HCT116 (cell line): ENCODE results near the gene LYPD8.

ENCODE experiments used
- EZH2phosphoT487 ChIP-seq: fragments of 200-600 bp; IDR thresholded peaks from 2 replicates; pipeline ENCODE4 v1.6.1; 2018; ENCODE audit warnings: antibody characterized with exemption, borderline replicate concordance
- FOSL1 ChIP-seq: IDR thresholded peaks from 2 replicates; pipeline ENCODE4 v1.6.1; 2012; ENCODE audit warnings: low read depth
- RAD21 ChIP-seq: IDR thresholded peaks from 2 replicates; pipeline ENCODE4 v1.6.1; 2012; ENCODE audit warnings: low read depth, mild to moderate bottlenecking
- SIN3A ChIP-seq: IDR thresholded peaks from 2 replicates; pipeline ENCODE4 v1.6.1; 2012; ENCODE audit warnings: low read depth
- TF ChIP-seq, protein P1 (sequence below), 3 experiments: fragments of 200-600 bp in 1 of 3; sonication (generic) in 1 of 3; IDR thresholded peaks in 2 of 3; conservative IDR thresholded peaks in 1 of 3; 2 replicates each; pipeline ENCODE4 v1.5.1; 2012 to 2017; ENCODE audit warnings: low read depth in 2 of 3, low read length in 2 of 3, antibody characterized with exemption in 1 of 3, borderline replicate concordance in 1 of 3, control low read depth in 1 of 3, mild to moderate bottlenecking in 1 of 3, mixed read lengths in 1 of 3, mixed run types in 1 of 3, moderate library complexity in 1 of 3; ENCODE audit not compliant: insufficient read depth in 1 of 3

DNA sequence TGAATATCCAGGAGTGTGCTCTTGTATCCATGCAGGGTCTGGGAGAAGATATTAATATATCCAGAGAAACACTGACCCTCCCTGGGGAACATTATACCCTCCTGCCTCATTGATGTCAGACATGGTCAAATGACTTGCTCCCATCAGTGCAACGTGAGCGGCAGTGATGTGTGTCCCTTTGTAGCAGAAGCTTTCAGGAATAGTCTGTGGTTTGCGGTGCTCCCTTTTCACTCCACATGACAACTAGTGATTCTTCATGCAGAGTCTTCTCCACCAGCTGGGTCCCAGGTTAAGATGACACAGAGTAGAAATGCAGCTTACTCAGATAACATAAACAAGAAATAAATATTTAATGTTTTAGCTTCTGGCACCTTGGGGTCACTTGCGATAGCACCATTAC is 31.9 kb upstream of the LYPD8 start:
- no peak for TF ChIP-seq RAD21
- TF ChIP-seq, protein P1, sequence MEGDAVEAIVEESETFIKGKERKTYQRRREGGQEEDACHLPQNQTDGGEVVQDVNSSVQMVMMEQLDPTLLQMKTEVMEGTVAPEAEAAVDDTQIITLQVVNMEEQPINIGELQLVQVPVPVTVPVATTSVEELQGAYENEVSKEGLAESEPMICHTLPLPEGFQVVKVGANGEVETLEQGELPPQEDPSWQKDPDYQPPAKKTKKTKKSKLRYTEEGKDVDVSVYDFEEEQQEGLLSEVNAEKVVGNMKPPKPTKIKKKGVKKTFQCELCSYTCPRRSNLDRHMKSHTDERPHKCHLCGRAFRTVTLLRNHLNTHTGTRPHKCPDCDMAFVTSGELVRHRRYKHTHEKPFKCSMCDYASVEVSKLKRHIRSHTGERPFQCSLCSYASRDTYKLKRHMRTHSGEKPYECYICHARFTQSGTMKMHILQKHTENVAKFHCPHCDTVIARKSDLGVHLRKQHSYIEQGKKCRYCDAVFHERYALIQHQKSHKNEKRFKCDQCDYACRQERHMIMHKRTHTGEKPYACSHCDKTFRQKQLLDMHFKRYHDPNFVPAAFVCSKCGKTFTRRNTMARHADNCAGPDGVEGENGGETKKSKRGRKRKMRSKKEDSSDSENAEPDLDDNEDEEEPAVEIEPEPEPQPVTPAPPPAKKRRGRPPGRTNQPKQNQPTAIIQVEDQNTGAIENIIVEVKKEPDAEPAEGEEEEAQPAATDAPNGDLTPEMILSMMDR (IDR thresholded peaks at IDR 0.05 in 2 of 3, conservative IDR thresholded peaks at IDR 0.05 in 1 of 3; ENCODE audit: borderline replicate concordance in 1 of 3, insufficient read depth in 1 of 3, low read depth in 2 of 3, low read length in 2 of 3) = no peak
- no peak for TF ChIP-seq SIN3A
- no peak for TF ChIP-seq EZH2phosphoT487
- TF ChIP-seq FOSL1 = no peak
